Measurements from ENCODE around the gene RNU2-1. TPM values are rescaled to one million over a fixed set of nuclear protein-coding genes. Genes with fewer than 3 reads are reported as not detected.

Gene RNU2-1
- total RNA-seq, 1 experiment from 2014 or later, result 4,481 TPM

DNA sequence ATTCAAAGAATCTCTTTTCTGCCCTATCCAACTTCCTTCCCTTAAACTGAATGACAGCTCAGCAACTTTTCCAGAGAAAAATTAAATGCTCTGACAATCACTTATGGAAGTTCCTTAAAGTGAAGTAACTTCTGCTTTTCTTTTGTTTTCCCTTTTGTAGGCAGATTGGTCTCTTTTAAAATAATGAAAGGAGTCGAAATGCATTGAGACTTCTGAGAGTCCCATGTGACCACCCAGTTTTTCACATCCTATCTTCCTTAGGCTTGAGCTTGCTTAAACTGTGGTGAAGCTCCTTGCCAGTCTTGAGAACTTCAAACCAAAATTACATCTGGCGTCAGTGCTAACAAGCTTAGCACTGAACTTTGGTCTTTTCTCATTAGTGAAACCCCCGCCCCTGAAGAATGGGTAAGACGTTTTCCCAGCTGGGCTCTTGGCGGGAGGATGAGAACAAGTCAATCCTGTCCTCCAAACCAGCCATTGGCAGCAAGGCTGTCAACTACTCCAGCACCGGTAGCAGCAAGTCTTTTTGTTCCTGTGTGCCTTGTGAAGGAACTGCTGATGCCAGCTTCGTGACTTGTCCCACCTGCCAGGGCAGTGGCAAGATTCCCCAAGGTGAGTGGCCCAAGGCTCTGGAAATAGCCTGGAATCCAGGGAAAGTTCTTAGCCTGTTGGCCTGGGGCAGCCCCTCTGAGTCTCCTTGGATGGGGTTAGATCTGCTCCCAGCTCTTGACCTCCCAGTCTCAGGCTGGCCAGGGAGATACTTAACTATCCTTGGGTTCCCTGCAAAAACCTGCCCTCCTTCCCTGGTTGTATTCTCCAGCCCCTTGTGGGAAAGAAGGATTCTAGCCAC, 20.9 kb downstream of the RNU2-1 start:
- in situ Hi-C loops (cut with HindIII; ENCODE audit: low pct_unique_long_range_greater_than_20kb, low sequenced_read_pairs), result no loop called here
- no TSS peak for BruUV-seq (replicated peaks)

DNA sequence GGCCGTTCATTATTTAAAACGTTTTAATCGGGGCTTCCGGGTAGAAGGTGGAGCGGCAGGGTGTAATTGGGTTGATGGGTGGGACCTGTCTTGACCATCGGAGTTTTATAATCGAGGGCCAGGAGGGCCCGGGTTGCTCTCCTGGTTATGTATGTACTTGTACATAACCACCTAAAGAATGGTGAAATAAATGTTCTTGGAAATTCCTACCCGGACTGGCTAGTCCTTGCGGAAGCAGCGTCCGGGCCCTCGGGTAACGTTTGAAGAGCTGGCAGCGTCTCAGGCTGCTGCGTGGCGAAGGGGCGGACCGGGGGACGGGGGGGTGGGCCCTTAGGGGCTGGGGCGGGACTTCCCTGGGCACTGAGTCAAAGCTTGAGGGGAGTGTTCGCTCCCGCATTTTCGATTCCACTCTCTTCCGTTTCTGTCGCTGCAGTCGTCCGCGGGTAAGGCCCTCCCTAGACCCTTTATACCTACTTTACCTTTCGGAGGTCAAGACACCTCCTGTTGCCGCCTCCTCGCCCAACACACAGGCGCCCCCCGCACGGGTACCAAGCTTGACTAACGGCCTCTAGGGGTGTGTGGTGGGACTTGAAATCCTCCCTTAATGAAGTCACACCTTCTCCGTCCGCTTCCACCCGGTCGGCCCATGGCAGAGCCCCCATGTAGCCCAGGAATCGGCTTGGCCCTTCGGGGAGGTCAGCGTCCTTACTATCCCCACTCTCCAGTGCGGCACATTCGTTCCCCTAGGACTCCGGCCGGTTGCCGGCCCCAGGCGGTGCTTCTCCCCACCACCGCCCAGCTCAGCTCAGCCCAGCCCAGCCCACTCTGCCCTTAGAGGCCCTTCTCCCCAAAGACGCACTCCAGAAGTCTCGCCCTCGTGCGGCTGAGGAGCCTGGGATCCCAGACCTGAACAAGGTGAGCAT, 22.0 kb downstream of the RNU2-1 start, which contains the start of gene TMEM106A:
TSS of gene TMEM106A (plus strand) at position 396 of the 923 bp plus-strand sequence. CDS start 1,167 bp downstream, outside the sequence.
- ChIA-PET CTCF (interaction anchor here (0.5 kb wide), 1 partner anchor 40 kb away, joined by 3 read pairs; no protein-coding TSS in a partner anchor), POLR2A (interaction anchor here (0.5 to 0.7 kb wide), 2 partner anchors 82 to 104 kb away, joined by 3 to 4 read pairs; no protein-coding TSS in a partner anchor)
- Histone ChIP-seq H3K36me3 (ENCODE audit: control insufficient read depth, insufficient read depth, low read length) (no peaks in the 10 kb centered on the region; the same call in 1 of the 2 replicates), H3K9me3 (ENCODE audit: control insufficient read depth, insufficient read depth, low read depth, low read length) (no peaks in the 10 kb centered on the region), H3K27ac (ENCODE audit: low read length) (peak within 1 kb of the TSS; percentile 90), H3K27me3 (ENCODE audit: control insufficient read depth, insufficient read depth, low read length) (no peaks in the 10 kb centered on the region), H3K4me3 (ENCODE audit: low read depth in 2 of 2, low read length in 2 of 2) (peak within 1 kb of the TSS; percentile 52 to 74), H3K4me1 (ENCODE audit: control insufficient read depth, insufficient read depth, low read length) (peaks cover 11% of the 10 kb centered on the region)
- BruUV-seq (replicated peaks), result no TSS peak
- in situ Hi-C loops (cut with HindIII; ENCODE audit: low pct_unique_long_range_greater_than_20kb, low sequenced_read_pairs), result no loop called here
- TF ChIP-seq TCF7L2 (IDR thresholded peaks at IDR 0.05; ENCODE audit: low read depth, low read length) (no peak), POLR2AphosphoS5 (IDR thresholded peaks at IDR 0.05; ENCODE audit: low read depth, low read length) (peak; percentile 66; the same call in 1 of the 2 replicates), SIN3A (IDR thresholded peaks at IDR 0.05; ENCODE audit: borderline replicate concordance, insufficient read depth, low read depth, low read length) (0 out of 2 replicates have a peak, but pooled peaks have one; percentile 40)
- TF ChIP-seq, protein P1, sequence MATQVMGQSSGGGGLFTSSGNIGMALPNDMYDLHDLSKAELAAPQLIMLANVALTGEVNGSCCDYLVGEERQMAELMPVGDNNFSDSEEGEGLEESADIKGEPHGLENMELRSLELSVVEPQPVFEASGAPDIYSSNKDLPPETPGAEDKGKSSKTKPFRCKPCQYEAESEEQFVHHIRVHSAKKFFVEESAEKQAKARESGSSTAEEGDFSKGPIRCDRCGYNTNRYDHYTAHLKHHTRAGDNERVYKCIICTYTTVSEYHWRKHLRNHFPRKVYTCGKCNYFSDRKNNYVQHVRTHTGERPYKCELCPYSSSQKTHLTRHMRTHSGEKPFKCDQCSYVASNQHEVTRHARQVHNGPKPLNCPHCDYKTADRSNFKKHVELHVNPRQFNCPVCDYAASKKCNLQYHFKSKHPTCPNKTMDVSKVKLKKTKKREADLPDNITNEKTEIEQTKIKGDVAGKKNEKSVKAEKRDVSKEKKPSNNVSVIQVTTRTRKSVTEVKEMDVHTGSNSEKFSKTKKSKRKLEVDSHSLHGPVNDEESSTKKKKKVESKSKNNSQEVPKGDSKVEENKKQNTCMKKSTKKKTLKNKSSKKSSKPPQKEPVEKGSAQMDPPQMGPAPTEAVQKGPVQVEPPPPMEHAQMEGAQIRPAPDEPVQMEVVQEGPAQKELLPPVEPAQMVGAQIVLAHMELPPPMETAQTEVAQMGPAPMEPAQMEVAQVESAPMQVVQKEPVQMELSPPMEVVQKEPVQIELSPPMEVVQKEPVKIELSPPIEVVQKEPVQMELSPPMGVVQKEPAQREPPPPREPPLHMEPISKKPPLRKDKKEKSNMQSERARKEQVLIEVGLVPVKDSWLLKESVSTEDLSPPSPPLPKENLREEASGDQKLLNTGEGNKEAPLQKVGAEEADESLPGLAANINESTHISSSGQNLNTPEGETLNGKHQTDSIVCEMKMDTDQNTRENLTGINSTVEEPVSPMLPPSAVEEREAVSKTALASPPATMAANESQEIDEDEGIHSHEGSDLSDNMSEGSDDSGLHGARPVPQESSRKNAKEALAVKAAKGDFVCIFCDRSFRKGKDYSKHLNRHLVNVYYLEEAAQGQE (IDR thresholded peaks at IDR 0.05; ENCODE audit: insufficient read depth in 1 of 2, low read depth in 2 of 2, low read length in 1 of 2), result no peak
- DNase-seq (ENCODE audit: low read depth, low spot score) (no peak), ATAC-seq (peak; percentile 96)
- intact Hi-C loops (cut with micrococcal nuclease; ENCODE audit: unreplicated experiment), result no loop called here

More for the DNA sequence above, 20.9 kb downstream of the RNU2-1 start:
- Histone ChIP-seq H3K27ac (ENCODE audit: low read length) (peak overlapping the region; percentile 81), H3K4me3 (ENCODE audit: low read depth in 2 of 2, low read length in 2 of 2) (peak overlapping the region; percentile 52 to 74), H3K4me1 (ENCODE audit: control insufficient read depth, insufficient read depth, low read length) (peaks cover 11% of the 10 kb centered on the region), H3K27me3 (ENCODE audit: control insufficient read depth, insufficient read depth, low read length) (no peaks in the 10 kb centered on the region), H3K9me3 (ENCODE audit: control insufficient read depth, insufficient read depth, low read depth, low read length) (no peaks in the 10 kb centered on the region), H3K36me3 (ENCODE audit: control insufficient read depth, insufficient read depth, low read length) (no peaks in the 10 kb centered on the region; the same call in 1 of the 2 replicates)
- CTCF ChIA-PET, result interaction anchor here (0.8 kb wide), 1 partner anchor 97 kb away, joined by 4 read pairs; no protein-coding TSS in a partner anchor
- intact Hi-C loops (cut with micrococcal nuclease; ENCODE audit: unreplicated experiment), result no loop called here
- DNase-seq (ENCODE audit: low read depth, low spot score), result no peak
- no peak for ATAC-seq
- TF ChIP-seq, protein P1 (IDR thresholded peaks at IDR 0.05; ENCODE audit: insufficient read depth in 1 of 2, low read depth in 2 of 2, low read length in 1 of 2), result no peak
- no peak for TF ChIP-seq POLR2AphosphoS5 (IDR thresholded peaks at IDR 0.05; ENCODE audit: low read depth, low read length)
- TF ChIP-seq, protein P2, sequence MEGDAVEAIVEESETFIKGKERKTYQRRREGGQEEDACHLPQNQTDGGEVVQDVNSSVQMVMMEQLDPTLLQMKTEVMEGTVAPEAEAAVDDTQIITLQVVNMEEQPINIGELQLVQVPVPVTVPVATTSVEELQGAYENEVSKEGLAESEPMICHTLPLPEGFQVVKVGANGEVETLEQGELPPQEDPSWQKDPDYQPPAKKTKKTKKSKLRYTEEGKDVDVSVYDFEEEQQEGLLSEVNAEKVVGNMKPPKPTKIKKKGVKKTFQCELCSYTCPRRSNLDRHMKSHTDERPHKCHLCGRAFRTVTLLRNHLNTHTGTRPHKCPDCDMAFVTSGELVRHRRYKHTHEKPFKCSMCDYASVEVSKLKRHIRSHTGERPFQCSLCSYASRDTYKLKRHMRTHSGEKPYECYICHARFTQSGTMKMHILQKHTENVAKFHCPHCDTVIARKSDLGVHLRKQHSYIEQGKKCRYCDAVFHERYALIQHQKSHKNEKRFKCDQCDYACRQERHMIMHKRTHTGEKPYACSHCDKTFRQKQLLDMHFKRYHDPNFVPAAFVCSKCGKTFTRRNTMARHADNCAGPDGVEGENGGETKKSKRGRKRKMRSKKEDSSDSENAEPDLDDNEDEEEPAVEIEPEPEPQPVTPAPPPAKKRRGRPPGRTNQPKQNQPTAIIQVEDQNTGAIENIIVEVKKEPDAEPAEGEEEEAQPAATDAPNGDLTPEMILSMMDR (IDR thresholded peaks at IDR 0.05), result no peak
- no peak for TF ChIP-seq TCF7L2 (IDR thresholded peaks at IDR 0.05; ENCODE audit: low read depth, low read length)
- no peak for TF ChIP-seq SIN3A (IDR thresholded peaks at IDR 0.05; ENCODE audit: borderline replicate concordance, insufficient read depth, low read depth, low read length)
- POLR2A ChIA-PET, result interaction anchor here (1.0 kb wide), 1 partner anchor 103 kb away, joined by 5 read pairs; no protein-coding TSS in a partner anchor
